WI38 (cell line): ENCODE measurements around the gene RSAD1.
A peak's percentile ranks its signal among the peaks of the same experiment; 100 is the strongest.

Experiments used
- H3K4me3 ChIP-seq: 2 replicates; pipeline ENCODE4 v1.5.1; 2011; ENCODE audit warnings: low read depth, mild to moderate bottlenecking, control low read depth, low read length
- TF ChIP-seq, protein P1 (sequence below): IDR thresholded peaks from 2 replicates; pipeline ENCODE4 v1.5.1; 2012; ENCODE audit warnings: low read depth, mild to moderate bottlenecking, control low read depth, low read length

Gene RSAD1

DNA sequence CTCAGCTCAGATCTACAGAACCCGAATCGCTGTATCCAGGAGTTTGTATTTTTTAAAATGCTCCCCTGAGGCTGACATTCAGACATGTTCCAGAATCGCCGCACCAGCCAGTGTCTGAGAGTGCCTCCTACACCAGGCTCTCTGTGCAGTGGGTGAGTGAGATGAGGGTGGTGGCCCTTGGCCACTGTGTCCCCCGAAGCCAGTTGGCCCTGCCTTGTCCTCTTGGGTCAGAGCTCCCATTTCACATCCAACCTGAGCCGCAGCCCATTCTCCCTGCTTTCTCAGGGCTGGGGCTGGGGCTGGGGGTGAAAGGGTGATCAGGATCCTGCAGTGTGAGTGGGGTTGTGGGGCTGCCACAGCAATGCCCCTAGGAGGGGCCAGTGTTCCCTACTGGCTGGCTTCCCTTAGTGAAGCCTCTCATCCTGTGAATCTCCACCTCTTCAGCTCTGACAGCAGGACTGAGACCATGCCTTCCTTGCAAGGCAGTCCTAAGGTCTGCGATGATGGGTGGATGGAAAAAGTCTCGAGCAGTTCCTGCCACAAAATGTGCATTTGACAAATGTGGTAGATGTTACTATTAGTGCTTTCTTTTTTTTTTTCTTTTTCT lies 16.7 kb downstream of the RSAD1 start:
- TF ChIP-seq, protein P1, sequence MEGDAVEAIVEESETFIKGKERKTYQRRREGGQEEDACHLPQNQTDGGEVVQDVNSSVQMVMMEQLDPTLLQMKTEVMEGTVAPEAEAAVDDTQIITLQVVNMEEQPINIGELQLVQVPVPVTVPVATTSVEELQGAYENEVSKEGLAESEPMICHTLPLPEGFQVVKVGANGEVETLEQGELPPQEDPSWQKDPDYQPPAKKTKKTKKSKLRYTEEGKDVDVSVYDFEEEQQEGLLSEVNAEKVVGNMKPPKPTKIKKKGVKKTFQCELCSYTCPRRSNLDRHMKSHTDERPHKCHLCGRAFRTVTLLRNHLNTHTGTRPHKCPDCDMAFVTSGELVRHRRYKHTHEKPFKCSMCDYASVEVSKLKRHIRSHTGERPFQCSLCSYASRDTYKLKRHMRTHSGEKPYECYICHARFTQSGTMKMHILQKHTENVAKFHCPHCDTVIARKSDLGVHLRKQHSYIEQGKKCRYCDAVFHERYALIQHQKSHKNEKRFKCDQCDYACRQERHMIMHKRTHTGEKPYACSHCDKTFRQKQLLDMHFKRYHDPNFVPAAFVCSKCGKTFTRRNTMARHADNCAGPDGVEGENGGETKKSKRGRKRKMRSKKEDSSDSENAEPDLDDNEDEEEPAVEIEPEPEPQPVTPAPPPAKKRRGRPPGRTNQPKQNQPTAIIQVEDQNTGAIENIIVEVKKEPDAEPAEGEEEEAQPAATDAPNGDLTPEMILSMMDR, result no peak
- no peak overlapping the region for H3K4me3 ChIP-seq

DNA sequence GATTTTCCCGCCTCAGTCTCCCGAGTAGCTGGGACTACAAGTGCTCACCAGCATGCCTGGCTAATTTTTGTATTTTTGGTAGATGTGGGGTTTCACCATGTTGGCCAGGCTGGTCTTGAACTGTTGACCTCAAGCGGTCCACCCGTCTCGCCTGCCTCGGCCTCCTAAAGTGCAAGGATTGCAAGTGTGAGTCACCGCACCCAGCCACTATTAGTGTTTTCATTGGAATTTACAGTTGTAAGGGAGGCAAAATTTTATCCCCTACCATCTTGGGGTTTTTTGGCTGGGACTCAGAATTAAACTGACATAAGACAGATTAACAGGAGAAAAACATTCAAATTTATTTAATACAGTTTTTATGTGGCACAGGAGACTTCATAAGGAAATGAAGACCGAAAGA lies 17.3 kb downstream of the RSAD1 start:
- TF ChIP-seq, protein P1, result no peak
- H3K4me3 ChIP-seq, result no peak overlapping the region

DNA sequence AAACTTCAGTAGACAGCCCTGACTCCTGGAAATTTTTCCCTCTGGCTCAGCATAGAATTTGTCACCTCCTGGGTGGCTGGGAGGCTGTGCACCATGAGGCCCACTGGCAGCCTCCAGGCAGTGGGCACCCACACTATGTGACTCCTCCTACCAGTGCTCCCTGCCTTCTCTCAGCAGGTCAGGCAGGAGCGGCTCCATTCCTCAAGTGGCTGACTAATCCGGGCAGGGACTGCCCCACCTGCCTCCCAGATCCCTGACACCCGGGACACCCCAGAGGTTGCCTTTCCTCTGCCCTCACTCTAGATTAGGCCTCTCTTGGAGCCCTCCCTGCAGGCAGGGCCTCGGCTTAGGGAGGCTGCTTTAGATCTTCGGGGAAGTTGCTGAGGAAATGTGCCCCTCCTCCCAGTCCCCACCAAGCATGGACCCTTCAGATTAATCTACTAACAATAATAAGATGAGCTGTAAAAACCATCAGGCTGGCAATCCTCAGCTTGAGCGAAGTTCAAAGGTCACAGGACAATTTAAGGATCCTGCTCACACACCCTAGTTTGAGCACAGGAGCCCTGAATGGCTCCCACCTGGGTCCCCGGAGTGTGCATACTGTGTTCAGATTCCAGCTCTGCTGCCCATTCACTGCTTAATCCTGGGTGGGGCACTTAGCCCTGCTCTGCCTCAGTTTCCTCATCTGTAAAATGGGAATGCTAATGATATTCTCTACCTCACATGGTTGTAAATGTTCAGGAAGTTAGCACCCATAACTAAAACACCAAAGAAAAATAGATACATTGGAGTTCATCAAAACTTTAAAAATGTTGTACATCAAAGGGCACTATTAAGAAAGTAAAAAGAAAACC lies 19.6 kb downstream of the RSAD1 start:
- TF ChIP-seq, protein P1, result no peak
- no peak overlapping the region for H3K4me3 ChIP-seq

DNA sequence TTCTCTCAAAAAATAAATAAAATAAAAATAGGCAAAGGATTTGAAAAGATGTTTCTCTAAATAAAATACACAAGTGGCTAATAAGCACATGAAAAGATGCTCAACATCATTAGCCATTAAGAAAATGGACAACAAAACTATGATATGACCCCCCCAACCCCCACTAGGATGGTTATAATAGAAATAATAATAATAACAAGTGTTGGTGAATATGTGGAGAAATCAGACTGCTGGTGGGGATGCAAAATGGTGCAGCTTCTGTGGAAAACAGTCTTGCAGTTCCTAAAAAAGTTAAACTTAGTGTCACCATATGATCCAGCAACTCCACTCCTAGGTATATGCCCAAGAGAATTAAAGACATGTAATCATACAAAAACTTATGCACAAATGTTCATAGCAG lies 20.6 kb downstream of the RSAD1 start:
- TF ChIP-seq, protein P1, result no peak
- H3K4me3 ChIP-seq, result no peak overlapping the region

DNA sequence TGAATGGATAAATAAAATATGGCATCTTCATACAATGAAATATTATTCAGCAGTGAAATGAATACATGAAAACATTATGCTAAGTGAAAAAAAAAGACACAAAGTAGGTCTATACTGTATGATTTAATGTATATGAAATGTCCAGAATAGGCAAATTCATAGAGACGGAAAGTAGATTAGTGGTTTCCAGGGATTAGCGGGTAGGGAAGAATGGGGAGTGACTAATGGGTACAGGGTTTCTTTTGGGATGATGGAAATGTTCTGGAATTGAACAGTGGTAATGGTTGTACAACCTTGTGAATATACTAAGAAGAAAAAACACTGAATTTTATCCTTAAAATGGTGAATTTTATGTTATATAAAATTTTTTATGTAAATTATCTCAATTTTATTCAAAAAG lies 21.1 kb downstream of the RSAD1 start:
- TF ChIP-seq, protein P1, result no peak
- no peak overlapping the region for H3K4me3 ChIP-seq

DNA sequence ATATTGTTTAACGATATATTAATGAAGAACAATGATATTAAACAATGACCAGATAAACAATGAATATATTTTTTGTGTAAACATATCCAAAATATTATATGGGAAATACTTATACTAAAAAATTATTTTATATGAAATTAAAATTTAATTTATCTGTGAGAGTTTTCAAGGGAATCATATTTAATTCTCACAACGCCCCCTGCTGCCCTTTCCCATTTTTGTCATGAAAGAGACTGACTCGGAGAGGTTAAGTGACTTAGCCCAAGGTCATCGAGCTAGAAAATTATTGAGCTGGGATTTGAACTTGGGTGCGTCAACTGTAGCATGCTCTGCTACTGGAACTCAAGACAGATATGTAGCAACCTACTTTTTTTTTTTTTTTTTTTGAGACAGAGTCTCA lies 22.4 kb downstream of the RSAD1 start:
- no peak overlapping the region for H3K4me3 ChIP-seq
- TF ChIP-seq, protein P1, result 0 out of 2 replicates have a peak, but pooled peaks have one; percentile 23
